ENCODE data around the gene CELA2B.

GRCh38 chr1:15455522-15455921, 20.4 kb upstream of the CELA2B start:
- TF ChIP-seq CTCF (conservative IDR thresholded peaks at IDR 0.05; ENCODE audit: low read length) (no peak), EZH2phosphoT487 (IDR thresholded peaks at IDR 0.05; ENCODE audit: borderline replicate concordance, low read depth, low read length) (no peak)

Data from OCI-LY7 (cell line).